Neural progenitor cell (in vitro differentiated cells): Measurements from ENCODE around the gene IQGAP1.

Experiments
- EZH2phosphoT487 ChIP-seq: fragments of 200-600 bp; sonication (generic); IDR thresholded peaks from 2 replicates; pipeline ENCODE4 v1.6.1; 2017; ENCODE audit warnings: antibody characterized with exemption
- TF ChIP-seq, protein P1 (sequence below): fragments of 200-600 bp; sonication (generic); IDR thresholded peaks from 2 replicates; pipeline ENCODE4 v1.5.1; 2017; ENCODE audit warnings: antibody characterized with exemption, mild to moderate bottlenecking

DNA sequence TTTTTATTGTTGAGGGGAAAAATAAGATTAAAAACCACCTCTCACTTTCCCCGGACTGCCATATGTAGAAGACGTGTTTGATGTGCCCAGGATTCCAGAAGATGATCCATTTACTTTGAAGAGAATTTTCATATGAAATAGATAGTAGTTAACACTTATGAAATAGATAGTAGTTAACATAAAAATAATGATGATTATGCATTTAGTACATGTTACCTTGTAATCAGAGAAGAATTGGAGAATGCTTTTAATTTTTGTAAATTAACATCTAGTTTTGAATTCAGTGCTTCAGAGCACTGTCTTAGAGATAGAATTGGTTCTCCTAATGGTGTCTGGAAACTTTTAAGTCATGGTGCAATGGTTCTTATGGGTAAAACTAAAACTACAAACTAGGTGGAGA lies 95.6 kb downstream of the IQGAP1 start:
- TF ChIP-seq, protein P1, sequence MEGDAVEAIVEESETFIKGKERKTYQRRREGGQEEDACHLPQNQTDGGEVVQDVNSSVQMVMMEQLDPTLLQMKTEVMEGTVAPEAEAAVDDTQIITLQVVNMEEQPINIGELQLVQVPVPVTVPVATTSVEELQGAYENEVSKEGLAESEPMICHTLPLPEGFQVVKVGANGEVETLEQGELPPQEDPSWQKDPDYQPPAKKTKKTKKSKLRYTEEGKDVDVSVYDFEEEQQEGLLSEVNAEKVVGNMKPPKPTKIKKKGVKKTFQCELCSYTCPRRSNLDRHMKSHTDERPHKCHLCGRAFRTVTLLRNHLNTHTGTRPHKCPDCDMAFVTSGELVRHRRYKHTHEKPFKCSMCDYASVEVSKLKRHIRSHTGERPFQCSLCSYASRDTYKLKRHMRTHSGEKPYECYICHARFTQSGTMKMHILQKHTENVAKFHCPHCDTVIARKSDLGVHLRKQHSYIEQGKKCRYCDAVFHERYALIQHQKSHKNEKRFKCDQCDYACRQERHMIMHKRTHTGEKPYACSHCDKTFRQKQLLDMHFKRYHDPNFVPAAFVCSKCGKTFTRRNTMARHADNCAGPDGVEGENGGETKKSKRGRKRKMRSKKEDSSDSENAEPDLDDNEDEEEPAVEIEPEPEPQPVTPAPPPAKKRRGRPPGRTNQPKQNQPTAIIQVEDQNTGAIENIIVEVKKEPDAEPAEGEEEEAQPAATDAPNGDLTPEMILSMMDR = no peak
- no peak for TF ChIP-seq EZH2phosphoT487
